ENCODE data around the gene PTPRT. TPM values are rescaled to one million over a fixed set of nuclear protein-coding genes. Genes with fewer than 3 reads are reported as not detected.

Gene PTPRT
- total and polyA plus RNA-seq, 7 donors: under 0.01 to 0.09 (median 0.03) TPM; not detected in 1

- intact Hi-C loops (cut with DNase I): no loop called here
- Histone ChIP-seq H3K27me3 (ENCODE audit: insufficient read depth in 3 of 3, low read length in 2 of 3) (no peaks in the 10 kb centered on the region), H3K27ac (no peak overlapping the region), H3K4me1 (no peaks in the 10 kb centered on the region), H3K36me3 (ENCODE audit: insufficient read depth in 1 of 2, low read depth in 1 of 2) (no peaks in the 10 kb centered on the region), H3K9me3 (no peaks in the 10 kb centered on the region), H3K4me3 (no peak overlapping the region)
- DNase-seq: no peak
- no peak for TF ChIP-seq CTCF (IDR thresholded peaks at IDR 0.05)
- 59 to 73% (median 67%) methylated on average over 6 of the region's 6 CpGs for WGBS, 3 donors
- ATAC-seq: no peak
Measured at GRCh38 chr20:43003318-43003944, 186.3 kb downstream of the PTPRT start.

GRCh38 chr20:42996141-42996540 lies 193.6 kb downstream of the PTPRT start:
- intact Hi-C loops (cut with DNase I): no loop called here
- H3K4me3 ChIP-seq: no peak overlapping the region
- no peaks in the 10 kb centered on the region for H3K27me3 ChIP-seq (ENCODE audit: insufficient read depth in 3 of 3, low read length in 2 of 3)
- ATAC-seq (no peak), DNase-seq (no peak)
- H3K4me1 ChIP-seq: no peaks in the 10 kb centered on the region
- H3K27ac ChIP-seq: no peak overlapping the region
- no peaks in the 10 kb centered on the region for H3K36me3 ChIP-seq (ENCODE audit: insufficient read depth in 1 of 2, low read depth in 1 of 2)
- TF ChIP-seq CTCF (IDR thresholded peaks at IDR 0.05): no peak
- 69 to 83% (median 77%) methylated on average over 2 of the region's 2 CpGs for WGBS, 3 donors
- H3K9me3 ChIP-seq: no peaks in the 10 kb centered on the region

- no peak overlapping the region for H3K4me3 ChIP-seq
- ATAC-seq (no peak), DNase-seq (no peak)
- intact Hi-C loops (cut with DNase I): no loop called here
- H3K27ac ChIP-seq: no peak overlapping the region
- TF ChIP-seq CTCF (IDR thresholded peaks at IDR 0.05): no peak
- WGBS, 3 donors: 51 to 60% (median 51%) methylated on average over 5 of the region's 5 CpGs
- no peaks in the 10 kb centered on the region for H3K27me3 ChIP-seq (ENCODE audit: insufficient read depth in 3 of 3, low read length in 2 of 3)
- H3K36me3 ChIP-seq (ENCODE audit: insufficient read depth in 1 of 2, low read depth in 1 of 2): no peaks in the 10 kb centered on the region
- no peaks in the 10 kb centered on the region for H3K9me3 ChIP-seq
- H3K4me1 ChIP-seq: no peaks in the 10 kb centered on the region
Measured at GRCh38 chr20:42988319-42988718, 201.4 kb downstream of the PTPRT start.

GRCh38 chr20:42987376-42988114 lies 202.2 kb downstream of the PTPRT start:
- no peak overlapping the region for H3K27ac ChIP-seq
- no peak for DNase-seq
- H3K4me1 ChIP-seq: no peaks in the 10 kb centered on the region
- H3K36me3 ChIP-seq (ENCODE audit: insufficient read depth in 1 of 2, low read depth in 1 of 2): no peaks in the 10 kb centered on the region
- 63 to 69% (median 64%) methylated on average over 10 of the region's 10 CpGs for WGBS, 3 donors
- ATAC-seq: no peak
- no peak overlapping the region for H3K4me3 ChIP-seq
- intact Hi-C loops (cut with DNase I): no loop called here
- H3K9me3 ChIP-seq: no peaks in the 10 kb centered on the region
- no peaks in the 10 kb centered on the region for H3K27me3 ChIP-seq (ENCODE audit: insufficient read depth in 3 of 3, low read length in 2 of 3)
- no peak for TF ChIP-seq CTCF (IDR thresholded peaks at IDR 0.05)
